Measurements from ENCODE around the gene GEMIN5.

DNA sequence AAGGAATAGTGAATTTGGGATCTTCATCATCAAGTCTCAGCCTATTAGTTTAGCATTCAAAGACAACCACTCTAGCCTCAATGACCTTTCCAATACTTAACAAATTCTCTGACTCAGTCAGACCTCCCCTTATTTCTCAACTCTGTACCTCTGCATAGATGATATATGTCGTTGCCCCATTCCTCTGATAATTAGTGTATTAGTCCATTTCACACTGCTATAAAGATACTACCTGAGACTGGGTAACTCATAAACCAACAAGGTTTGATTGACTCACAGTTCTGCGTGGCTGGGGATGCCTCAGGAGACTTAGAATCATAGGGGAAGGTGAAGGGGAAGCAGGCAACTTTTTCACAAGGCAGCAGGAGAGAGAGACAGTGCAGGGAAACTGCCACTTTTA, 11.8 kb upstream of the GEMIN5 start:
- TF ChIP-seq, protein P1, sequence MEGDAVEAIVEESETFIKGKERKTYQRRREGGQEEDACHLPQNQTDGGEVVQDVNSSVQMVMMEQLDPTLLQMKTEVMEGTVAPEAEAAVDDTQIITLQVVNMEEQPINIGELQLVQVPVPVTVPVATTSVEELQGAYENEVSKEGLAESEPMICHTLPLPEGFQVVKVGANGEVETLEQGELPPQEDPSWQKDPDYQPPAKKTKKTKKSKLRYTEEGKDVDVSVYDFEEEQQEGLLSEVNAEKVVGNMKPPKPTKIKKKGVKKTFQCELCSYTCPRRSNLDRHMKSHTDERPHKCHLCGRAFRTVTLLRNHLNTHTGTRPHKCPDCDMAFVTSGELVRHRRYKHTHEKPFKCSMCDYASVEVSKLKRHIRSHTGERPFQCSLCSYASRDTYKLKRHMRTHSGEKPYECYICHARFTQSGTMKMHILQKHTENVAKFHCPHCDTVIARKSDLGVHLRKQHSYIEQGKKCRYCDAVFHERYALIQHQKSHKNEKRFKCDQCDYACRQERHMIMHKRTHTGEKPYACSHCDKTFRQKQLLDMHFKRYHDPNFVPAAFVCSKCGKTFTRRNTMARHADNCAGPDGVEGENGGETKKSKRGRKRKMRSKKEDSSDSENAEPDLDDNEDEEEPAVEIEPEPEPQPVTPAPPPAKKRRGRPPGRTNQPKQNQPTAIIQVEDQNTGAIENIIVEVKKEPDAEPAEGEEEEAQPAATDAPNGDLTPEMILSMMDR (IDR thresholded peaks at IDR 0.05; ENCODE audit: insufficient read depth, low read depth, low read length) = no peak
- no peak for TF ChIP-seq EZH2 (IDR thresholded peaks at IDR 0.05; ENCODE audit: insufficient read depth, low read length)

Data from astrocyte (in vitro differentiated cells and primary cell).